Spleen (tissue), 11 donors: Measurements from ENCODE around the gene CEP112. TPM values are rescaled to one million over a fixed set of nuclear protein-coding genes. Genes with fewer than 3 reads are reported as not detected.

Source experiments
- DNase-seq: peaks from one replicate; pipeline ENCODE4 v3.0.0-alpha.2; 2020
- H3K27ac ChIP-seq, 8 donors: fragments of 200-600 bp; sonication (generic) in 7 of 8; 1 replicate in 4 of 8; 2 replicates in 4 of 8; pipeline versions ENCODE4 v1.5.0 to v1.8.0; 2016 to 2021; ENCODE audit warnings: inconsistent platforms in 4 of 8, mild to moderate bottlenecking in 4 of 8, moderate library complexity in 1 of 8
- H3K27me3 ChIP-seq, 7 donors: fragments of 200-600 bp; sonication (generic) in 6 of 7; replicated peaks in 1 of 7; 1 replicate in 4 of 7; 2 replicates in 3 of 7; pipeline versions ENCODE4 v1.5.0 to v1.8.0; 2016 to 2021; ENCODE audit warnings: inconsistent platforms in 3 of 7, mild to moderate bottlenecking in 1 of 7
- H3K36me3 ChIP-seq, 6 donors: fragments of 200-600 bp; sonication (generic) in 5 of 6; 1 replicate in 4 of 6; 2 replicates in 2 of 6; pipeline versions ENCODE4 v1.5.0 to v1.8.0; 2016 to 2021; ENCODE audit warnings: inconsistent platforms in 2 of 6
- H3K4me1 ChIP-seq, 6 donors: fragments of 200-600 bp; sonication (generic) in 5 of 6; 1 replicate in 3 of 6; 2 replicates in 3 of 6; pipeline versions ENCODE4 v1.5.0 to v1.8.0; 2016 to 2021; ENCODE audit warnings: inconsistent platforms in 3 of 6
- H3K4me3 ChIP-seq, 8 donors: fragments of 200-600 bp; sonication (generic) in 7 of 8; 1 replicate in 4 of 8; 2 replicates in 4 of 8; pipeline versions ENCODE4 v1.5.0 to v1.8.0; 2016 to 2021; ENCODE audit warnings: inconsistent platforms in 4 of 8, mild to moderate bottlenecking in 4 of 8, moderate library complexity in 2 of 8
- H3K9me3 ChIP-seq, 8 donors: fragments of 200-600 bp; sonication (generic) in 7 of 8; 1 replicate in 4 of 8; 2 replicates in 4 of 8; pipeline versions ENCODE4 v1.5.0 to v1.8.0; 2016 to 2021; ENCODE audit warnings: inconsistent platforms in 4 of 8
- POLR2A ChIP-seq, 3 donors: fragments of 450-650 bp; IDR thresholded peaks; one replicate each; pipeline ENCODE4 v1.5.1; 2017; ENCODE audit warnings: antibody characterized with exemption in 3 of 3, mild to moderate bottlenecking in 1 of 3
- POLR2AphosphoS5 ChIP-seq, 3 donors: sonication (generic); formaldehyde crosslinking; IDR thresholded peaks; one replicate each; pipeline ENCODE4 v1.5.1; 2017; ENCODE audit warnings: antibody characterized with exemption in 3 of 3
- WGBS, 5 donors: extraction: QIAGEN DNeasy Blood & Tissue Kit in 3 of 5; methylation state at CpG; one replicate each; pipeline versions ENCODE4 v1.1.5 to v1.1.7; 2013 to 2018; 5-methylcytosine and 5-hydroxymethylcytosine counted together
- intact Hi-C: fragments of 100-400 bp; cut with DNase I; formaldehyde crosslinking; loops from one replicate; pipeline ENCODE4 v1.15.0; 2023; ENCODE audit warnings: low total_unique reads
- polyA plus RNA-seq, 3 donors: library from polyadenylated mRNA; stranded (reverse); fragments of 200-250 nt; gene quantifications; one replicate each; pipeline ENCODE4 v1.2.1, GENCODE V29; 2013
- total RNA-seq, 7 donors: library from RNA; depleted of rRNA in 3 of 7; stranded (reverse); fragments of >200 nt in 3 of 7; fragmentation: NEBNext Ultra II Directional in 4 of 7; extraction: Animal tissue kit (Norgen Biotek cat#: 25700) in 4 of 7; gene quantifications; one replicate each; pipeline versions ENCODE4 v1.1.0 to v1.2.1, GENCODE V29; 2016 to 2021
- TF ChIP-seq, protein P1 (sequence below), 11 experiments: fragments of 200-600 bp in 7 of 11; fragments of 450-650 bp in 4 of 11; sonication (generic) in 4 of 11; IDR thresholded peaks in 8 of 11; conservative IDR thresholded peaks in 3 of 11; 1 replicate in 7 of 11; 2 replicates in 4 of 11; pipeline versions ENCODE4 v1.4.0 to v1.8.0; 2016 to 2021; ENCODE audit warnings: antibody characterized with exemption in 11 of 11, inconsistent platforms in 4 of 11, mild to moderate bottlenecking in 1 of 11
- donor health status: healthy with polysubstance abuse.
- donor health status: DM: no; HTN: no; CAD: no; lungs with moderate emphysema.
- donor health status: DM: no; HTN: no; CAD: no.
- donor health status: Bipolar disorder and iron deficiency.
- donor health status: healthy.
- donor health status: DM: no; HTN: no; CAD: no.
- donor health status: DM: yes; HTN: yes; CAD: no.

Gene CEP112
- total and polyA plus RNA-seq, 10 donors: 3.1 to 31.0 (median 16.8) TPM

- H3K27me3 ChIP-seq: no peaks in the 10 kb centered on the region
- 76 to 92% (median 85%) methylated on average over 1 of the region's 1 CpG for WGBS, 5 donors
- intact Hi-C loops: no loop called here
- H3K27ac ChIP-seq: no peak overlapping the region
- no peak for DNase-seq
- no peaks in the 10 kb centered on the region for H3K36me3 ChIP-seq
- TF ChIP-seq, protein P1, sequence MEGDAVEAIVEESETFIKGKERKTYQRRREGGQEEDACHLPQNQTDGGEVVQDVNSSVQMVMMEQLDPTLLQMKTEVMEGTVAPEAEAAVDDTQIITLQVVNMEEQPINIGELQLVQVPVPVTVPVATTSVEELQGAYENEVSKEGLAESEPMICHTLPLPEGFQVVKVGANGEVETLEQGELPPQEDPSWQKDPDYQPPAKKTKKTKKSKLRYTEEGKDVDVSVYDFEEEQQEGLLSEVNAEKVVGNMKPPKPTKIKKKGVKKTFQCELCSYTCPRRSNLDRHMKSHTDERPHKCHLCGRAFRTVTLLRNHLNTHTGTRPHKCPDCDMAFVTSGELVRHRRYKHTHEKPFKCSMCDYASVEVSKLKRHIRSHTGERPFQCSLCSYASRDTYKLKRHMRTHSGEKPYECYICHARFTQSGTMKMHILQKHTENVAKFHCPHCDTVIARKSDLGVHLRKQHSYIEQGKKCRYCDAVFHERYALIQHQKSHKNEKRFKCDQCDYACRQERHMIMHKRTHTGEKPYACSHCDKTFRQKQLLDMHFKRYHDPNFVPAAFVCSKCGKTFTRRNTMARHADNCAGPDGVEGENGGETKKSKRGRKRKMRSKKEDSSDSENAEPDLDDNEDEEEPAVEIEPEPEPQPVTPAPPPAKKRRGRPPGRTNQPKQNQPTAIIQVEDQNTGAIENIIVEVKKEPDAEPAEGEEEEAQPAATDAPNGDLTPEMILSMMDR (IDR thresholded peaks at IDR 0.05 in 8 of 11, conservative IDR thresholded peaks at IDR 0.05 in 3 of 11): no peak
- no peak for TF ChIP-seq POLR2A (IDR thresholded peaks at IDR 0.05)
- no peak for TF ChIP-seq POLR2AphosphoS5 (IDR thresholded peaks at IDR 0.05)
- H3K9me3 ChIP-seq: peaks cover 0 to 25% (median 10%) of the 10 kb centered on the region in 8 donors
- no peak overlapping the region for H3K4me3 ChIP-seq
- H3K4me1 ChIP-seq: no peaks in the 10 kb centered on the region
Observed at GRCh38 chr17:65952586-65952985, 239.3 kb downstream of the CEP112 start.

GRCh38 chr17:65952015-65952414 is 239.9 kb downstream of the CEP112 start:
- Histone ChIP-seq H3K4me3 (no peak overlapping the region), H3K4me1 (no peaks in the 10 kb centered on the region), H3K9me3 (peaks cover 0 to 19% (median 5%) of the 10 kb centered on the region in 8 donors), H3K27ac (no peak overlapping the region), H3K27me3 (no peaks in the 10 kb centered on the region), H3K36me3 (no peaks in the 10 kb centered on the region)
- intact Hi-C loops: no loop called here
- no peak for DNase-seq
- TF ChIP-seq POLR2AphosphoS5 (IDR thresholded peaks at IDR 0.05) (no peak), POLR2A (IDR thresholded peaks at IDR 0.05) (no peak)

- H3K4me3 ChIP-seq: no peak overlapping the region
- H3K4me1 ChIP-seq: no peaks in the 10 kb centered on the region
- H3K27ac ChIP-seq: no peak overlapping the region
- H3K27me3 ChIP-seq: no peaks in the 10 kb centered on the region
- H3K36me3 ChIP-seq: no peaks in the 10 kb centered on the region
- peaks cover 0 to 7% (median 0%) of the 10 kb centered on the region in 8 donors for H3K9me3 ChIP-seq
- TF ChIP-seq, protein P1 (IDR thresholded peaks at IDR 0.05 in 8 of 11, conservative IDR thresholded peaks at IDR 0.05 in 3 of 11): no peak
- no peak for TF ChIP-seq POLR2A (IDR thresholded peaks at IDR 0.05)
- TF ChIP-seq POLR2AphosphoS5 (IDR thresholded peaks at IDR 0.05): no peak
- intact Hi-C loops: no loop called here
- 95 to 99% (median 98%) methylated on average over 2 of the region's 2 CpGs for WGBS, 5 donors
- no peak for DNase-seq
Observed at GRCh38 chr17:65947831-65948230, 244.1 kb downstream of the CEP112 start.

GRCh38 chr17:65942592-65942991 is 249.3 kb downstream of the CEP112 start:
- TF ChIP-seq POLR2AphosphoS5 (IDR thresholded peaks at IDR 0.05): no peak
- TF ChIP-seq, protein P1 (IDR thresholded peaks at IDR 0.05 in 8 of 11, conservative IDR thresholded peaks at IDR 0.05 in 3 of 11): no peak
- no peak for TF ChIP-seq POLR2A (IDR thresholded peaks at IDR 0.05)
- H3K4me1 ChIP-seq: no peaks in the 10 kb centered on the region
- no peaks in the 10 kb centered on the region for H3K27me3 ChIP-seq
- no peaks in the 10 kb centered on the region for H3K36me3 ChIP-seq
- peaks cover 0 to 3% (median 0%) of the 10 kb centered on the region in 8 donors for H3K9me3 ChIP-seq
- DNase-seq: no peak
- intact Hi-C loops: no loop called here
- WGBS, 5 donors: 85 to 100% (median 93%) methylated on average over 1 of the region's 1 CpG
- no peak overlapping the region for H3K4me3 ChIP-seq
- H3K27ac ChIP-seq: no peak overlapping the region
